HepG2 (cell line): ENCODE results near the gene SPNS1. TPM values are rescaled to one million over a fixed set of nuclear protein-coding genes. Genes with fewer than 3 reads are reported as not detected.

Experiments
- ATAC-seq: fragments of 200-7000 bp; cut with Tn5 transposase; 3 replicates; pipeline ENCODE4 v1.9.1; 2020; ENCODE audit warnings: mild to moderate bottlenecking, moderate library complexity
- BruUV-seq: library from RNA; stranded (reverse); fragments of 400-500 nt; replicated peaks from 2 replicates; lab custom pipeline; 2021; lab: Mats Ljungman, UMichigan
- CTCF ChIA-PET: fragments of 300-600 bp; formaldehyde crosslinking; extraction: SDS; loops from one replicate; lab custom pipeline; 2021; ENCODE audit warnings: low total read pairs, inconsistent platforms, low intra/inter-chr PET ratio; lab: Yijun Ruan, JAX
- POLR2A ChIA-PET: fragments of 350-600 bp; sonication (Branson Sonifier 250); formaldehyde crosslinking; loops from one replicate; lab custom pipeline; 2020; ENCODE audit warnings: antibody characterized with exemption, inconsistent platforms; lab: Yijun Ruan, JAX
- DNase-seq: peaks from one replicate; pipeline ENCODE4 v3.0.0-alpha.2; 2015; ENCODE audit warnings: low spot score
- FAIRE-seq: peaks from 3 replicates; lab custom pipeline; 2011; peaks lifted over from hg19 to GRCh38; lab: Jason Lieb, UNC
- H2AFZ ChIP-seq: one replicate; pipeline ENCODE4 v1.6.1; 2011; ENCODE audit warnings: low read length, inconsistent platforms
- H3K27ac ChIP-seq: fragments of 300-600 bp; 3 replicates; pipeline ENCODE4 v1.8.0; 2011; ENCODE audit warnings: mixed run types, mild to moderate bottlenecking, mixed read lengths, low read length, inconsistent platforms; ENCODE audit not compliant: insufficient read depth; ENCODE audit errors: extremely low read length
- H3K27me3 ChIP-seq, 2 experiments: fragments of 200-600 bp in 1 of 2; 2 replicates in 1 of 2; 3 replicates in 1 of 2; pipeline versions ENCODE4 v1.6.0 to v1.8.0; 2011; ENCODE audit warnings: low read length in 2 of 2, mild to moderate bottlenecking in 2 of 2, moderate library complexity in 2 of 2, inconsistent platforms in 1 of 2; ENCODE audit not compliant: insufficient read depth in 2 of 2, control insufficient read depth in 1 of 2
- H3K36me3 ChIP-seq, 2 experiments: fragments of 200-600 bp in 1 of 2; replicated peaks in 1 of 2; 2 replicates in 1 of 2; 3 replicates in 1 of 2; pipeline versions ENCODE4 v1.5.1 to v1.8.0; 2011; ENCODE audit warnings: low read length in 2 of 2, inconsistent platforms in 1 of 2; ENCODE audit not compliant: insufficient read depth in 2 of 2, control insufficient read depth in 1 of 2
- H3K4me1 ChIP-seq: 2 replicates; pipeline ENCODE4 v1.5.1; 2012; ENCODE audit warnings: low read length, inconsistent platforms; ENCODE audit not compliant: insufficient read depth
- H3K4me2 ChIP-seq: 2 replicates; pipeline ENCODE4 v1.6.0; 2011; ENCODE audit warnings: low read depth, low read length, inconsistent platforms
- H3K4me3 ChIP-seq, 3 experiments: fragments of 200-600 bp in 1 of 3; sonication (generic), shearing (Covaris generic) in 1 of 3; replicated peaks in 1 of 3; 2 replicates each; pipeline ENCODE4 v1.5.1; 2011 to 2016; ENCODE audit warnings: low read length in 3 of 3, inconsistent platforms in 2 of 3, low read depth in 2 of 3, mild to moderate bottlenecking in 2 of 3, control low read depth in 1 of 3, mixed read lengths in 1 of 3; ENCODE audit not compliant: insufficient read depth in 1 of 3
- H3K79me2 ChIP-seq: one replicate; pipeline ENCODE4 v1.6.1; 2011; ENCODE audit warnings: low read length, inconsistent platforms; ENCODE audit not compliant: insufficient read depth
- H3K9ac ChIP-seq: 2 replicates; pipeline ENCODE4 v1.6.0; 2011; ENCODE audit warnings: mild to moderate bottlenecking, low read depth, low read length, inconsistent platforms; ENCODE audit not compliant: insufficient read depth
- H3K9me3 ChIP-seq: 2 replicates; pipeline ENCODE4 v1.5.1; 2012; ENCODE audit warnings: mild to moderate bottlenecking, low read length
- H4K20me1 ChIP-seq: 2 replicates; pipeline ENCODE4 v1.6.0; 2011; ENCODE audit warnings: inconsistent platforms, mild to moderate bottlenecking, low read length, moderate library complexity; ENCODE audit not compliant: insufficient read depth
- ELF4 ChIP-seq: sonication (generic); formaldehyde crosslinking; IDR thresholded peaks from 2 replicates; pipeline ENCODE4 v1.5.0; 2020; ENCODE audit warnings: missing genetic modification reagents, mild to moderate bottlenecking, moderate library complexity, borderline replicate concordance
- HMGA1 ChIP-seq: sonication (generic); formaldehyde crosslinking; conservative IDR thresholded peaks from 2 replicates; pipeline ENCODE4 v1.4.0; 2020; ENCODE audit warnings: missing genetic modification reagents
- PHF8 ChIP-seq: sonication (generic); formaldehyde crosslinking; IDR thresholded peaks from 2 replicates; pipeline ENCODE4 v1.5.0; 2020; ENCODE audit warnings: missing genetic modification reagents
- POLR2G ChIP-seq: fragments of 200-400 bp; formaldehyde crosslinking; IDR thresholded peaks from 2 replicates; pipeline ENCODE4 v1.6.1; 2018; ENCODE audit warnings: mild to moderate bottlenecking, low read depth, low read length, moderate library complexity
- ZC3H4 ChIP-seq: sonication (generic); formaldehyde crosslinking; IDR thresholded peaks from 2 replicates; pipeline ENCODE4 v1.4.0; 2020; ENCODE audit warnings: missing genetic modification reagents, borderline replicate concordance
- ZNF331 ChIP-seq: sonication (generic); formaldehyde crosslinking; IDR thresholded peaks from 2 replicates; pipeline ENCODE4 v1.4.0; 2020; ENCODE audit warnings: missing genetic modification reagents
- WGBS: methylation state at CpG from one replicate; pipeline ENCODE4 v1.1.6; 2017; ENCODE audit warnings: low lambda C conversion rate; 5-methylcytosine and 5-hydroxymethylcytosine counted together
- in situ Hi-C: cut with HindIII; loops from 2 replicates; pipeline ENCODE4 v1.10.0; 2017; ENCODE audit warnings: low pct_unique_long_range_greater_than_20kb; ENCODE audit not compliant: extremely low pct_ligation_motif_present
- intact Hi-C: fragments of 100-400 bp; cut with micrococcal nuclease; formaldehyde crosslinking; loops from one replicate; pipeline ENCODE4 v1.10.0; 2022; ENCODE audit not compliant: unreplicated experiment
- polyA plus RNA-seq, 8 experiments: library from polyadenylated mRNA; depleted of rRNA in 3 of 8; stranded (reverse) in 7 of 8; unstranded in 1 of 8; fragments of >200 nt; fragmentation: Illumina TruSeq in 4 of 8; extraction: Trizol in 4 of 8; gene quantifications; 2 replicates each; pipeline versions ENCODE4 v1.2.1 to v1.2.3, GENCODE V29; 2011 to 2016; ENCODE audit warnings: low read depth in 4 of 8, missing spikeins in 1 of 8, mixed read lengths in 1 of 8; ENCODE audit not compliant: insufficient read depth in 1 of 8
- total RNA-seq, 5 experiments: library from RNA; depleted of rRNA; stranded (reverse); fragments of >200 nt; fragmentation: Illumina TruSeq; extraction: Trizol; gene quantifications; 2 replicates each; pipeline ENCODE4 v1.2.3, GENCODE V29; 2016; ENCODE audit warnings: low read depth in 1 of 5
- TF ChIP-seq, protein P1 (sequence below): sonication (generic); formaldehyde crosslinking; conservative IDR thresholded peaks from 2 replicates; pipeline ENCODE4 v1.4.0; 2020; ENCODE audit warnings: mild to moderate bottlenecking, missing genetic modification reagents, moderate library complexity

The SPNS1 gene
- total and polyA plus RNA-seq, 2 of the 13 experiments (the other 11 are each of a cell fraction or from before 2014, with no cell fraction given) = 25.6 to 38.8 TPM

DNA sequence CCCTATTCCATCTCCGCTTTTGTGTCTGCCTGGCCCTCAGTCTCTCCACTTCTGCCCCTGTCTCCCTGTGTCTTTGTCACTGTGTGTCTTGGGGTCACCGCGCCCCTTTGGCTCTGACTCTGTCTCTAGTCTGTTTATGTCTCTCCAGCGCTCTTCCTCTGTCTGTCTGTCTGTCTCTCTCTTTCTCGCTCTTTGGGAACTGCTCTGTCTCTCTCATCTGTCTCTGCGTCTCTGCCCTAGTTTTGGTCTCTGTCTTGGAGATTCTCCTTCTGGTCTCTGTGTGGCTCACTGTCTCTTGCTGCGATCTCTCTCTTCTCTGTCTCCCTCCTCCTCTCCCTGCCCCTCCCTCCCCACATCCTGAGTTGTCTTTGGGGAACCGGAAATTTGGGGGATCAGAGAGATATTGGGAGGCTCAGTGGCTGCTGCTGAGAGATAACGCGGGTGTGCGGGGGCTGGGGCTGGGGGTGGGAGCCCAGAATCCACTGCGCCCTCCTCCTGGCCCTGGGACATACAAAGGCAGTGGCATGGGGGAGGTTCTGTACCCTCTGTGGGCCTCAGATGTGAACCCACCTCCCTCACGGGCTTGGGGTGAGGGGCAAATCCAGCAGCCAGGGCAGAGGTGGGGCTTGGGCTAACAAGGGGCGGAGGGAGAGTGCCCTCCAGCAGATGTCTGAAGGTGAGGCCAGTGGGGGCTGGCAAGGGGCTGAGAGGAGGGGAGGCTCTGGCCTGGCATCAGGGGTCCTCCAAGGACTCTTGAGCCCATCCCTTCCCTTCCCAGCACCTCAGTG is 34.7 kb downstream of the SPNS1 start:
- 61% methylated on average over 14 of the region's 14 CpGs for WGBS
- Histone ChIP-seq H4K20me1 (no peaks in the 10 kb centered on the region), H3K9ac (no peak overlapping the region), H3K9me3 (no peaks in the 10 kb centered on the region), H3K36me3 (no peaks in the 10 kb centered on the region), H3K4me1 (0 out of 2 replicates have a peak, but pooled peaks cover 5% of the 10 kb centered on the region), H3K79me2 (no peaks in the 10 kb centered on the region), H3K27ac (no peak overlapping the region), H2AFZ (no peak overlapping the region), H3K4me2 (no peak overlapping the region), H3K27me3 (peaks cover 0 to 1% of the 10 kb centered on the region in 2 experiments; a peak in 3 of 5 replicates), H3K4me3 (no peak overlapping the region)
- TF ChIP-seq ZC3H4 (CRISPR knock-in tag) = no peak
- no peak for TF ChIP-seq HMGA1 (CRISPR knock-in tag)
- TF ChIP-seq ZNF331 (CRISPR knock-in tag) = no peak
- no peak for TF ChIP-seq PHF8 (CRISPR knock-in tag)
- TF ChIP-seq ELF4 (CRISPR knock-in tag) = no peak
- TF ChIP-seq, protein P1, sequence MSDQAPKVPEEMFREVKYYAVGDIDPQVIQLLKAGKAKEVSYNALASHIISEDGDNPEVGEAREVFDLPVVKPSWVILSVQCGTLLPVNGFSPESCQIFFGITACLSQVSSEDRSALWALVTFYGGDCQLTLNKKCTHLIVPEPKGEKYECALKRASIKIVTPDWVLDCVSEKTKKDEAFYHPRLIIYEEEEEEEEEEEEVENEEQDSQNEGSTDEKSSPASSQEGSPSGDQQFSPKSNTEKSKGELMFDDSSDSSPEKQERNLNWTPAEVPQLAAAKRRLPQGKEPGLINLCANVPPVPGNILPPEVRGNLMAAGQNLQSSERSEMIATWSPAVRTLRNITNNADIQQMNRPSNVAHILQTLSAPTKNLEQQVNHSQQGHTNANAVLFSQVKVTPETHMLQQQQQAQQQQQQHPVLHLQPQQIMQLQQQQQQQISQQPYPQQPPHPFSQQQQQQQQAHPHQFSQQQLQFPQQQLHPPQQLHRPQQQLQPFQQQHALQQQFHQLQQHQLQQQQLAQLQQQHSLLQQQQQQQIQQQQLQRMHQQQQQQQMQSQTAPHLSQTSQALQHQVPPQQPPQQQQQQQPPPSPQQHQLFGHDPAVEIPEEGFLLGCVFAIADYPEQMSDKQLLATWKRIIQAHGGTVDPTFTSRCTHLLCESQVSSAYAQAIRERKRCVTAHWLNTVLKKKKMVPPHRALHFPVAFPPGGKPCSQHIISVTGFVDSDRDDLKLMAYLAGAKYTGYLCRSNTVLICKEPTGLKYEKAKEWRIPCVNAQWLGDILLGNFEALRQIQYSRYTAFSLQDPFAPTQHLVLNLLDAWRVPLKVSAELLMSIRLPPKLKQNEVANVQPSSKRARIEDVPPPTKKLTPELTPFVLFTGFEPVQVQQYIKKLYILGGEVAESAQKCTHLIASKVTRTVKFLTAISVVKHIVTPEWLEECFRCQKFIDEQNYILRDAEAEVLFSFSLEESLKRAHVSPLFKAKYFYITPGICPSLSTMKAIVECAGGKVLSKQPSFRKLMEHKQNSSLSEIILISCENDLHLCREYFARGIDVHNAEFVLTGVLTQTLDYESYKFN (CRISPR knock-in tag) = no peak
- no peak for TF ChIP-seq POLR2G
- no TSS peak for BruUV-seq
- no peak for ATAC-seq
- intact Hi-C loops (no loop called here), in situ Hi-C loops (no loop called here)
- DNase-seq = no peak
- ChIA-PET POLR2A (no interaction called here), CTCF (no interaction called here)
- FAIRE-seq = no peak
